BJ (cell line): ENCODE data around the gene ZFP1. TPM values are rescaled to one million over a fixed set of nuclear protein-coding genes. Genes with fewer than 3 reads are reported as not detected.

Experiments
- CTCF ChIA-PET: fragments of 350-600 bp; formaldehyde crosslinking; extraction: SDS; loops from one replicate; lab custom pipeline; 2021; ENCODE audit warnings: antibody characterized with exemption, inconsistent platforms; lab: Yijun Ruan, JAX
- POLR2A ChIA-PET: fragments of 300-600 bp; sonication (Branson Sonifier 250); formaldehyde crosslinking; extraction: SDS; loops from one replicate; lab custom pipeline; 2021; ENCODE audit warnings: antibody characterized with exemption; lab: Charles Lee
- DNase-seq: peaks from one replicate; pipeline ENCODE4 v3.0.0-alpha.2; 2011; ENCODE audit warnings: low read depth
- H3K27me3 ChIP-seq: 2 replicates; pipeline ENCODE4 v1.6.0; 2011; ENCODE audit warnings: low read length; ENCODE audit not compliant: control insufficient read depth, insufficient read depth
- H3K36me3 ChIP-seq: 2 replicates; pipeline ENCODE4 v1.5.1; 2011; ENCODE audit warnings: low read length; ENCODE audit not compliant: control insufficient read depth, insufficient read depth
- H3K4me3 ChIP-seq: 2 replicates; pipeline ENCODE4 v1.5.1; 2011; ENCODE audit warnings: low read depth, mild to moderate bottlenecking, control low read depth, low read length
- polyA plus RNA-seq: library from polyadenylated mRNA; depleted of rRNA; stranded (reverse); fragments of >200 nt; gene quantifications from 2 replicates; pipeline ENCODE4 v1.2.3, GENCODE V29; 2011
- TF ChIP-seq, protein P1 (sequence below): IDR thresholded peaks from 2 replicates; pipeline ENCODE4 v1.5.1; 2011; ENCODE audit warnings: low read depth, mild to moderate bottlenecking, control low read depth, inconsistent platforms, low read length, moderate library complexity; ENCODE audit not compliant: insufficient read depth

ZFP1 gene
- polyA plus RNA-seq, 1 experiment = 3.4 TPM

DNA sequence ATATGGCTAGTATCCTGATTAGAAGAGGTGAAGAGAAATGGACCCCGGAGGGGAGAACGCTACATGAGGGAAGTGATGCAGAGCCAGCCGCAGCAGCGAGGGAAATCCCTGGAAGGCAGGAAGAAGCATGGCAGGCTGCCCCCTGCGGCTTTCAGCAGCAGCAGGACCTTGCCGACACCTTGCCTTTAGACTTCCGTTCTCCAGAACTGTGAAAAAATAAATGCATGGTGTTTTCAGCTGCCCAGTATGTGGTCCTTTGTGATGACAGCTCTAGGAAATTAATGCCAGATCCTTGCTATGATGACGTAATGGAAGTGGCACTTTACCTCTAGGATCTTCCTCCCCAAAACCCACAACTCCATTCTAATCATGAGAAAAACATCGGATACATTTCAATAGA lies 9.7 kb upstream of the ZFP1 start:
- ChIA-PET CTCF (no interaction called here), POLR2A (no interaction called here)
- H3K4me3 ChIP-seq = no peak overlapping the region
- TF ChIP-seq, protein P1, sequence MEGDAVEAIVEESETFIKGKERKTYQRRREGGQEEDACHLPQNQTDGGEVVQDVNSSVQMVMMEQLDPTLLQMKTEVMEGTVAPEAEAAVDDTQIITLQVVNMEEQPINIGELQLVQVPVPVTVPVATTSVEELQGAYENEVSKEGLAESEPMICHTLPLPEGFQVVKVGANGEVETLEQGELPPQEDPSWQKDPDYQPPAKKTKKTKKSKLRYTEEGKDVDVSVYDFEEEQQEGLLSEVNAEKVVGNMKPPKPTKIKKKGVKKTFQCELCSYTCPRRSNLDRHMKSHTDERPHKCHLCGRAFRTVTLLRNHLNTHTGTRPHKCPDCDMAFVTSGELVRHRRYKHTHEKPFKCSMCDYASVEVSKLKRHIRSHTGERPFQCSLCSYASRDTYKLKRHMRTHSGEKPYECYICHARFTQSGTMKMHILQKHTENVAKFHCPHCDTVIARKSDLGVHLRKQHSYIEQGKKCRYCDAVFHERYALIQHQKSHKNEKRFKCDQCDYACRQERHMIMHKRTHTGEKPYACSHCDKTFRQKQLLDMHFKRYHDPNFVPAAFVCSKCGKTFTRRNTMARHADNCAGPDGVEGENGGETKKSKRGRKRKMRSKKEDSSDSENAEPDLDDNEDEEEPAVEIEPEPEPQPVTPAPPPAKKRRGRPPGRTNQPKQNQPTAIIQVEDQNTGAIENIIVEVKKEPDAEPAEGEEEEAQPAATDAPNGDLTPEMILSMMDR = no peak
- DNase-seq = no peak
- no peaks in the 10 kb centered on the region for H3K36me3 ChIP-seq
- H3K27me3 ChIP-seq = no peaks in the 10 kb centered on the region

DNA sequence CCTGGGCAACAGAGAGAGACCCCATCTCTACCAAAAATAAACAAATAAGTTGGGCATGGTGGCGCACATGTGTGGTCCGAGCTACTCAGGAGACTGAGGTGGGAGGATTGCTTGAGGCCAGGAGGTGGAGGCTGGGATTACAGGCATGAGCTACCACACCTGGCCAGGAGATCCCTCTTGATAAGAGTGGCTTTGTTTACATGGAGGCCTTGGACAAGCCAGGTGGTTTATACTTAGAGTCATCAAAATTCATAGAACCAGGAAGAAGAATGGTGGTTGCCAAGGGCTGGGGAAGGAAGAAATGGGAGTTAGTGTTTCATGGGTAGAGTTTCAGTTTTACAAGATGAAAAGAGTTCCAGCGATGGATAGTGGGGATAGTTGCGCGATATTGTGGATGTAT lies 8.8 kb upstream of the ZFP1 start:
- ChIA-PET CTCF (no interaction called here), POLR2A (no interaction called here)
- H3K36me3 ChIP-seq = no peaks in the 10 kb centered on the region
- no peak overlapping the region for H3K4me3 ChIP-seq
- TF ChIP-seq, protein P1 = no peak
- DNase-seq = no peak
- H3K27me3 ChIP-seq = no peaks in the 10 kb centered on the region

DNA sequence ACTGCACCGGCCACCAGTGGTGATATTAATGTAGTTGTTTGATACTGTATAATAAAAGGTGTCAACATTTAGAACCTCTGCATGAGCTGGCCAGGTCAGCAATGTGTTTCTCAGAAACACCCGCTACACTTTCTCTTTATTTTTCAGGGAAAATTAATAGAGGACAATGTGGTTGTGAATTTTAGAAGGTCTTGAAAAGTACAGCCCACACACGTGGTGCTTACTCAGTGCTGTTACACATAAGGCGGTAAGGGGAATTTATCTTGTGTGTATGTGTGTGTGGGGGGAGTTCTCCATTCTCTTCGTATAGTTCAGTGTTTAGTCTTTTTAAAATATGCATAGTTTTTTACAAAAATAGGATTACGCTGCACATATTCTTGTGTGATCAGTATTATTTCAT lies 4.4 kb upstream of the ZFP1 start:
- ChIA-PET POLR2A (no interaction called here), CTCF (no interaction called here)
- Histone ChIP-seq H3K27me3 (no peaks in the 10 kb centered on the region), H3K36me3 (no peaks in the 10 kb centered on the region), H3K4me3 (no peak overlapping the region)
- no peak for DNase-seq
- TF ChIP-seq, protein P1 = no peak

- POLR2A ChIA-PET = no interaction called here
- CTCF ChIA-PET = interaction anchor here (1.0 kb wide), 1 partner anchor 21 kb away, joined by 4 read pairs; no protein-coding TSS in a partner anchor
- DNase-seq = no peak
- Histone ChIP-seq H3K27me3 (no peaks in the 10 kb centered on the region), H3K4me3 (no peak overlapping the region), H3K36me3 (no peaks in the 10 kb centered on the region; the same call in 1 of the 2 replicates)
- TF ChIP-seq, protein P1 = no peak
Measured at GRCh38 chr16:75147968-75148310, 385 bp upstream of the ZFP1 start.

GRCh38 chr16:75151798-75152197 lies 3.5 kb downstream of the ZFP1 start:
- CTCF ChIA-PET = no interaction called here
- POLR2A ChIA-PET = no interaction called here
- H3K36me3 ChIP-seq = peaks cover 1% of the 10 kb centered on the region; the same call in 1 of the 2 replicates

More at GRCh38 chr16:75151798-75152197, 3.5 kb downstream of the ZFP1 start:
- TF ChIP-seq, protein P1 = no peak
- Histone ChIP-seq H3K27me3 (no peaks in the 10 kb centered on the region), H3K4me3 (no peak overlapping the region)
- no peak for DNase-seq
